Myocyte (in vitro differentiated cells): ENCODE data around the gene DCP2. TPM values are rescaled to one million over a fixed set of nuclear protein-coding genes. Genes with fewer than 3 reads are reported as not detected.
"Not testable (repeated sequence)": the region's sequence is repeated elsewhere in the genome, so short reads cannot be mapped to it uniquely, and the experiment has no call there.

Experiments used
- DNase-seq: peaks from one replicate; pipeline ENCODE4 v3.0.0-alpha.2; 2012; ENCODE audit warnings: low read depth
- polyA plus RNA-seq: library from polyadenylated mRNA; unstranded; fragments of >200 nt; gene quantifications from one replicate; pipeline ENCODE4 v1.2.1, GENCODE V29; 2012; ENCODE audit warnings: missing spikeins
- total RNA-seq: library from RNA; depleted of rRNA; stranded (reverse); fragments of >200 nt; gene quantifications from 2 replicates; pipeline ENCODE4 v1.2.3, GENCODE V29; 2014

DCP2 gene
- total RNA-seq: 34.0 and 64.7 TPM in 2 replicates
- 8.8 TPM for polyA plus RNA-seq

DNA sequence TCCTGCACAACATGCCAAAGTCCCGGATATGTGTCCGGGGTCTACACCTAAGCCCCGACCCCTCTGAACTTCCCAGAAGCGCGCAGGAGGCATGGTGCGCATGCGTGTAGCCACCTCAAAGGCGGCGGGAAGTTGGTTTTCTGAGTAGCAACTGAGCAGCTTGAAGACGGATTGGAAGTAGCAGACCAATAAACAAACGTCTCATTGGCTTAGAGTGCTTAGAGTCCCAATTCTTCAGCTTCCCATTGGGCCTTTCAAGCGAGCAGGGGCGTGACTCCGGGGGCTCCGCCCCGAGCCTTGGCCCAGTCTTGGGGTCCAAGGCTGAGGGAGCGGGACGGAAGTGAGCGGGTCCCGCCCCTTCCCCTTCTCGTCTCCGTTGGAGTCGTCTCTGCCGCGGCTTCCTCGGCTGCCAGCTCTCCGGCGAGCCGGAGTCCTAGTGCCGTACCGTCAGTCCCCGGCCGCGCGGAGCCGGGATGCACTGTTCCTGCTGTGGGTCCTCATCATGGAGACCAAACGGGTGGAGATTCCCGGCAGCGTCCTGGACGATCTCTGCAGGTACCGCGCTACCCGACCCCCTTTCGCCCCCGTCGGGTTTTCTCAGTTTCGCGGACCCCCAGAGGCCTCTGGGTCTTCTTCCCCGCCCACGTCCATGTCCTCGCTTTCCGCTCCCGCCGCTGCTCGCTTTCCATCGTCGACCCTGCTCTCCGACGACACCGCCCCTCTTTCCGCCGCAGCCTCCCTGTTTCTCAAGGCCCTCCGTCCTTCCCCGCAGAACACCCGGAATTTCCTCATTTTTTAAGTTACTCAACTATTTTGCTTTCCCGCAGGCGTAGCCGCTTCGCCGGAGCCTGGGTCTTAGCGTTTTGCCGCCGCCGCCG, at the start of gene DCP2:
TSS of gene DCP2 (plus strand) at position 367 of the 878 bp plus-strand sequence. CDS start at position 503, 136 bp downstream.
- DNase-seq: peak; percentile 99

DNA sequence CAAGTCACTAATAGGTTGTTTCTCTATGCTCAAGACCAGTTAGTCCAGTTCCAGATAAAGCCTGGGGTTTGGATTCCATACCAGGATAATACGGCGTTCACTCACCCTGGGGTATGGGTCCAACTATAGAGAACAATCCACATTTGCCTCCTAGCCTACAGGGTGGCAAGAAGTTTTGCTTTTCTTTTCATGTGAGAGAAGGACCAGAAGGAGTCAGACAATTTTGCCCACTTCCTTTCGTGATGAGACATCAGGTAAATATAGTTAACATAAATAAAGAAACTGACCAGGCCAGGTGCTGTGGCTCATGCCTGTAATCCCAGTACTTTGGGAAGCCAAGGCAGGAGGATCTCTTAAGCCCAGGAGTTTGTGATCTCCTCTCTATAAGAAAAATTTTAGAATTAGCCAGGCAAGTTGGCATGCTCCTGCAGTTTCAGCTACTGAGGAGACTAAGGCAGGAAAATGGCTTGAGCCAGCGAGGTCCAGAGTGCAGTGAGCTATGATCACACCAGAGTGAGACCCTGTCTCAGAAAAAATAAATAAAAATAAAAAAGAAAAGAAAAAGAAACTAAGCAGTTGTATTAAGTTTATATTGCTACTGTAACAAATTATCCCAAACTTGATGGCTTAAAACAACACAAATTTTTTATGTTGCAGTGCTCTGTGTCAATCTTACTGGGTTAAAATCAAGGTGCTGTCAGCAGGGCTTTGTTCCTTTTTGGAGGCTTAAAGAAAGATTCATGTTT, 47.1 kb upstream of the DCP2 start:
- DNase-seq: peak; percentile 34

DNA sequence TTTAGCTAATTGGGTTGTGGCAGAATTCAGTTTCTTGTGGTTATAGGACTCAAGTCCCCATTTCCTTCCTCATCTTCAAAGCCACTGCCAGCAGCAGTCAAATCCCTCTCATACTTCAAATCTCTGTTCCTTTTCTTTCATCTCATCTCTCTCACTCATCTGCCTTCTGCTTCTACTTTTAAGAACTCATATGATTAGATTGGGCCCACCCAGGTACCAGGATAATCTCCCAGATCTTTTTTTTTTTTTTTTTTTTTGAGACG, 46.6 kb upstream of the DCP2 start:
- DNase-seq: no peak

DNA sequence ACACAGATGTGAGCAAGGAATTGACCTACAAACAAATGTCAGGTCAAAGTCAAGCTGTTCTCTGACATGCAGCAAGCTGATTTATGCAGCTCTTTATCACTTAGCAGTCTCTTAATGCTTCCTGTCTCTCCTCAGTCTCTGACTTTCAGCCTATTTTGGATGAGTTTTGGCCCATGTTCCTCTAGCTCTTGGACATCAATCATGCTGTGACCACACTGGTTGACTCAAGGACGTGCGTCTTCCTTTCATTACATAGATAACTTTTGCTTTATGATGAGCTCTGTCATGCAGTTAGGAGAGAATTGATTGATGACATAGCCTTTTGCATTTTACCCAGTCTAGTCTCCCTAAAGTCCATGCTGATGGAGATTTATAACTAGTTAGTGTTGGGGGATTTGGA, 45.1 kb upstream of the DCP2 start:
- DNase-seq: no peak

DNA sequence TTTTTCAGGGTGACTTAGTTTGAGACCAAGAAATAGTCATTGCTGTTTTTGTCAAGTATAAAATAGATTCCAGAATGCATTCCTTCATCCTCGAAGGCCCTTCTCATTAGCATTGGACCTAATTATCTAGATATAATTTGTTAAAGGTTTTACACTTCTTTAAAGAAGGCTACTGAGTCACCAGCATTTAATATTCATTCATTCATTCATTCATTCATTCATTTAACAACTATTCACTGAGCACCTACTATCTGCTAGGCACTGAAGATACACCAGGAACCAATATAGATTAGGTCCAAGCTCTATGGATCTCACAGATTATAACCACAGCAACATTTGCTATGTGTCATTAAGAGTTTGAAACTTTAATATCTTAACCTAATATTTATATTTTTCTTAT, 43.5 kb upstream of the DCP2 start:
- DNase-seq: no peak

DNA sequence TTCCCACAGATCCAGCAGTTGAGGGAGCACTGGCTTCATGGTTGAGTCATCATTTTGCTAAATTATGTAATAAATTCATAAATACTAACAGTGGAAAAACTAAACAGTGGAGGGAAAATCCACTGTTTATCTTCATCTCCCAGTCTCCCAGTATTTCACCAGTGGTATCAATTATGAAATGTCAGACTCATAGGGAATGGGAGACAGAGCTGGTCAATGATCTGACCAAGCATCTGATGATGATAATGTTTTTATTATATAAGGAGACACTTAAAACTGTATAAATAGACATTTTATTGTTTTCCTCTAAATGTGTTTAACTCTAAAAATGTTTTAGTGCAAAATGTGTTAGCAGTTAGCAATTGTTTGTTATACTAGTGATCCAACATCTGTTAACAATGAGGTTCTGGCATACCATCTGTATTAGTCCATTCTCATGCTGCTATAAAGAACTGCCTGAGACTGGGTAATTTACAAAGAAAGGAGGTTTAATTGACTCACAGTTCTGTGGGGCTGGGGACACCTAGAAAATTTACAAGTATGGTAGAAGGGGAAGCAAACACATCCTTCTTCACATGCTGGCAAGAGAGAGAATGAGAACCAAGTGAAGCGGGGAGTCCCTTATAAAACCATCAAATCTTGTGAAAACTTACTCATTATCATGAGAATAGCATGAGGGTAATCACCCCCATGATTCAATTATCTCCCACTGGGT, 42.8 kb upstream of the DCP2 start:
- DNase-seq: peak; percentile 23

DNA sequence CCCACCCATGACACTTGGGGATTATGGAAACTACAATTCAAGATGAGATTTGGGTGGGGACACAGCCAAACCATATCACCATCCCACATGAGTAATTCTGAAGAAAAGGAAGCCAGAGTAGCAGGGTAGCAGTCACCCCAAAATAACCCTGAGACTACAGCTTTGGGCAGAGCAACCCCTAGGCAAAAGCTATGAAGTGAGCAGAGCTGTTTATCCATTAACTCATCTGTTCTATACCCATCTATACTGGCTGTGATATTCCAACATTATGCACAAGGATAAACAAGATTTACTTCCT, 42.3 kb upstream of the DCP2 start:
- DNase-seq: no peak

DNA sequence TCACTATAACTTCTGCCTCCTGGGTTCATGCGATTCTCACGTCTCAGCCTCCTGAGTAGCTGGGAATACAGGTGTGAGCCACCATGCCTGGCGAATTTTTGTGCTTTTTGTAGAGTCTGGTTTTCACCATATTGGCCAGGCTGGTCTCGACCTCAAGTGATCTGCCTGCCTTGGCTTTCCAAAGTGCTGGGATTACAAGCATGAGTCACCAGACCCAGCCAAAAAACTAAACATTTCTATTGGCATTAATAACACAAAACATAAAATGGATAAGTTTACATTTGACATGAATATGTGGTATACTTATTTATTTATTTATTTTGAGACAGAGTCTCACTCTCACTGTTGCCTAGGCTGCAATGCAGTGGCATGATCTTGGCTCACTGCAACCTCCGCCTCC, 40.9 kb upstream of the DCP2 start:
- DNase-seq: peak; percentile 15

DNA sequence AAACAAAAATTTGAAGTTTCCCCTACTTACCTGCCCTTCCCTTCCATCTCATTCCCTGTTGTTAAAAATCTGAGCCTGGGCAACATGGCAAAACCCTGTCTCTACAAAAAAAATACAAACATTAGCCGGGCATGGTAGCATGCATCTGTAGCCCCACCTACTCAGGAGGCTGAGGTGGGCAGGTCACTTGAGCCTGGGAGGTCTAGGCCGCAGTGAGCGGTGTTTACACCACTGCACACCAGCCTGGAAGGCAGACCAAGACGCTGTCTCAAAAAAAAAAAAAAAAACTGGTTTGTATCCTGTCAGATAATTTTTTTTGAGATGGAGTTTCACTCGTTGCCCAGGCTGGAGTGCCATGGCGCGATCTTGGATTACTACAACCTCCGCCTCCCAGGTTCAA, 38.3 kb upstream of the DCP2 start:
- DNase-seq: no peak

DNA sequence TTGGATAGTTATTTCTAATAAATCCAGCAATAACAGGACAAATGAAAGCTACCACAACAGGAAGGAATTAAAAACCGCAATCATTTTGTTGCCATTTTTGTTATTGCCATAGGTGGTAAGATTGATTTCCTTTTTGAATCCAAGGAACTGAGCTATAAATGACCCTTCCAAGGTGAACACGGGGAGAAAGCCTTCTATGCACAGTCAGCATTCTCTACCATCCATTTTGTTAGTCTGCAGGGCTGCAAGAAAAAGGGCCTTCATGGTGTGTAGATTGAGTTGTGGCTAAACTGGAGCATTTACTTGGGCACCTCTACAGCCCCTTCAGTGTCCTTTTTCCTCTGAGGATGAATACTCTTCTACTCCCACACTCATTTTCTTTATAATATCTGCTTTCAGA, 35.9 kb upstream of the DCP2 start:
- no peak for DNase-seq

DNA sequence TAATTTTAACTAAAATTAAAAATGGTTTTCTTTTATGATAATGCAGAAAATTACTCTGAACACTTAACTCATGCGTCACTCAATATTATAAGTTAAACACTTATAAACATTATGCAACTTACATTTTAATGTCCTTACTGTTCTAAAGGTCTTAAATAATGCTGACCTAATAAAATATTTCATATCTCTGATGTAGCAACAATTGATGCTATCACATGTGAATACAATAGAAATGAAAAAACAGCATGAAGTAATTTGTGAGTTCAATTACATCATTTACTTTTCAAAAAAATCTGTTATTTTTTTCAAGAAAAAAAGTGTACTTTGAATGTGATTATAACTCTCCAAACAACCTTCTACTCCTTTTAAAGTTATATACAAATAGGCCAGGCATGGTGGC, 28.1 kb upstream of the DCP2 start:
- DNase-seq: no peak

DNA sequence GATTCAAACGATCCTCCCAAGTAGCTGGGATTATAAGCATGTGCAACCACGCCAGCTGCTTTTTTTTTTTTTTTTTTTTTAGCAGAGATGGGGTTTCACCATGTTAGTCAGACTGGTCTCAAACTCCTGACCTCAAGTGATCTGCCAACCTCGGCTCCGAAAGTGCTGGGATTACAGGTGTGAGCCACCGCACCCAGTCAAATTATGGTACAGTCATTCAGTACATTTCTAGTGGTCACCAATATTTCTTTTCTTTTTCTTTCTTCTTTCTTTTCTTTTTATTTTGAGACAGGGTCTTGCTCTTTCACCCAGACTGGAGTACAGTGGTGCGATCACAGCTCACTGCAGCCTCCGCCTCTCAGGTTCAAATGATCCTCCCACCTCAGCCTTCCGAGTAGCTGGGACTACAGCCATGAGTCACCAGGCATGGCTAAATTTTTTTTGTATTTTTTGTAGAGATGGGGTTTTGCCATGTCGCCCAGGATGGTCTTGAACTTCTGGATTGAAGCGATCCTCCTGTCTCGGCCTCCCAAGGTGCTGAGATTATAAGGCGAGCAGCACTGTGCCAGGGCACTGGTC, 25.4 kb upstream of the DCP2 start:
- no peak for DNase-seq

DNA sequence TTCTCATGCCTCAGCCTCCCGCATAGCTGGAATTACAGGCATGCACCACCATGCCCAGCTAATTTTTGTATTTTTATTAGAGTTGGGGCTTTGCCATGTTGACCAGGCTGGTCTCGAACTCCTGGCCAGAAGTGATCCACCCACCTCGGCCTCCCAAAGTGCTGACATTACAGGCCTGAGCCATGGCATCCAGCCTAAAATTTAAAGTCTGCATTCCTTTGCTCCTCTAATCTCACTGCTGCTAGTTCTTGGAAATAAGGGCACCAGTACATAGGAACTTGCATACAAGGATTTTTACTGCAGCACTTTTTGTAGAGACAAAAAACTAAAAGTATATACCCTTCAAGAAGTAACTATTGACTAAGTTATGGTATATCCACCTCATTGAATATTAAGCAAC, 20.0 kb upstream of the DCP2 start:
- no peak for DNase-seq

DNA sequence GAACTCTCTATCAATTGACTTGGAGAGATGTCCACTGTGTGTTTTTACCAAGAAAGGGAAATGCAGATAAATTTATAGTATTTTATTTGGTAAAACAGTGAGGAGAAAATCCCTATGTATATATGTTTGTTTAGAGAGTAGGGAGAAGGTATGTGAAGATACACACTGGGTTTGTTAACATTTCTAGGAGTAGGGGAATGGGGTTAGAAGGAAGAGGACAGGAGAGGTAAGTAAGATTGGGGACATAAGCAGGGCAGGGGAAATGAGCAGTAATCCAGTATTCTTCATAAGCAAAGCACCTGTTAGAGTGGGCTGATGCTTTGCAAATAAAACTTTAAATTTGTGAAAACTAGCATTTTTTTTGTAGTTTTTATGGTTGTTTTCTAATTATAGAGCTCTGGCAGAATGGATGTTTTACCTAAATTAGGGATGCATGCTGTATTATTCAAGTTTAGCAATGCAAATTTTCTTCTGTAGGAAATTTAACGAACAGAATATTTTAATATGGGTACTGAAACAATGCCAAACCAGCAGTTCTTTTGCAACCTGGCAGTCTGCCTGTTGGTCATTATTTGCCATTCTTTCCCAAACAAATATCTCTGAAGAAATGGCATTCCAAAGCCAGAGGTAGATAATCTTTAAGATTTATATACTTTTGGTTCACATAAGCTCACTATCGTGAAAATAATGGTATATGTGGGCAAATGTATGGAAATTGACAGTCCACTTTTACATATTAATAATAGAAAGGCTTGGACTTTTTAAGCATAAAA, 19.4 kb upstream of the DCP2 start:
- DNase-seq: peak; percentile 14

DNA sequence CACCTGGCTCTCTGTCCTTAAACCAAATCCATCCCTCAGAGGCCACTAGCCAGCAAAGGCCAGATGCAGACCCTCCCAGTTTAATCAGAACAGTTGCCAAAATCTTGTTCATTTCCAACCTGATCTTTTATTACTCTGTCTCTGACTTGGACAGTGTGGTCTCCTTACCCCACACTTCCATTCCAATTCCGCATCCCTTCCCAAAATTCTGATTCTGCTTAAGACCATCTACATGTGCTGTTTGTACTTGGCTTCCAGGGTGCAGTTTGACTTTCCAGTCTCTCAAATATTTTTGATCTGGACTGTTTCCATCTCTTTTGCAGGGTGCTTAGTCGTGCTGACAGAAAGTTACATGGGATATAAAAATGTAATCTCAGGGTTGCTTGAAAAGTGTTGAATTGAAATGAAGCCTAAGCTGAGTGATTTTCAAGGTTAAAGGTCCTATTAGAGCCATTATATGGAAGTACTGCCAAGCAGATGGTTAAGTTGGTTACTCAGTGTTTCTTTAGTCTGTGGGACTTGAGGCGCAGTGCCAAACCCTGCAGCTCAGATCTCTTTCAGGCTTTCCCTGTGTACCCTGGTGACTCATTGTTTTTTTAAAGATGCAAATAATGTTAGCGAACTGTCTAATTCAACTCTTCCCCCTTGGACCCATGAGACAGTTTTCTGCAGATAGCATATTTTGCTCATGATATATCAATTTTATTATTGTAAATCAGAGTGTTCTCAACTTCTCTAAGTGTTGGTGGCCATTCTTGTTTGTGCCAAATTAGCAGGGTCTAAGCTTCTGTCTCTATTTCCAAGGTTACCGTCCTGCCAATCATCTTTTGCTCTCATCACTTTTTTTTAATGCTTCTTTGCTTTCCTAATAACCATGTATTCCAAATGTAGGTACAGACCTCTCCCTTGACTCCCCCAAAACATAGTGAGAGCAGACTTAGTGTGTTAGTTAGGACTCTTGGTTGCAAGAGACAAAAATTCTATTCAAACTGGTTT, 18.2 kb upstream of the DCP2 start:
- peak; percentile 95 for DNase-seq

DNA sequence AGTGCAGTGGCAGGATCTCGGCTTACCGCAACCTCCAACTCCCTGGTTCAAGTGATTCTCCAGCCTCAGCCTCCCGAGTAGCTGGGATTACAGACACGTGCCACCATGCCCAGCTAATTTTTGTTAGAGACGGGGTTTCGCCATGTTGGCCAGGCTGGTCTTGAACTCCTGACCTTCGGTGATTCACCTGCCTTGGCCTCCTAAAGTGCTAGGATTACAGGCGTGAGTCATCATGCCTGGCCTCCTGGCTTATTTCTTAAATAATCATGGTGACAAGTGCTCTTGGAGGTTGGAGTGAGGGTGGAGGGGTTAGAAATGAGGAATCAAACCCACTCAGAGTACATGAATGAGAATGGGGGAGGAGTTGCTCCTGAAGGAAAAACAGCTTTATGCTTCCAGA, 16.7 kb upstream of the DCP2 start:
- DNase-seq: peak; percentile 60

DNA sequence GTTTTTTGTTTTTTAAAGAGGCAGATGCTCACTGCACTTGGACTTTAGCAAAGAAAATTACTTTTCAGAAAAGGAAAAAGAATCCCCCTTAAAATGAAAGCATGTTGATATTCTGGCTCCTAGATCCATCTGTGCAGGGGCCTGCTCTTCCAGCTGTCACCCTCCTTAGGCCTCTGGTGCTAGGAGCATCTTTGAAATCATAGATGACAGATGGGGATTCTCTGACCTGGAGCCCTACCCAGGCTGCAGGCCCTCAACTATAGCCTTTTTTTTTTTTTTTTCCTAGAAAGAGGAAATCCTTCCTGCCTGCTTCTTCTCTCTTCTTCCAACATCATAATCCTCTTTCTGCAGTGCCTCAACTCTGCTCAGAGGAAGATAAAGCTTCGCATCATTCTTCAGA, 16.3 kb upstream of the DCP2 start:
- peak; percentile 37 for DNase-seq

DNA sequence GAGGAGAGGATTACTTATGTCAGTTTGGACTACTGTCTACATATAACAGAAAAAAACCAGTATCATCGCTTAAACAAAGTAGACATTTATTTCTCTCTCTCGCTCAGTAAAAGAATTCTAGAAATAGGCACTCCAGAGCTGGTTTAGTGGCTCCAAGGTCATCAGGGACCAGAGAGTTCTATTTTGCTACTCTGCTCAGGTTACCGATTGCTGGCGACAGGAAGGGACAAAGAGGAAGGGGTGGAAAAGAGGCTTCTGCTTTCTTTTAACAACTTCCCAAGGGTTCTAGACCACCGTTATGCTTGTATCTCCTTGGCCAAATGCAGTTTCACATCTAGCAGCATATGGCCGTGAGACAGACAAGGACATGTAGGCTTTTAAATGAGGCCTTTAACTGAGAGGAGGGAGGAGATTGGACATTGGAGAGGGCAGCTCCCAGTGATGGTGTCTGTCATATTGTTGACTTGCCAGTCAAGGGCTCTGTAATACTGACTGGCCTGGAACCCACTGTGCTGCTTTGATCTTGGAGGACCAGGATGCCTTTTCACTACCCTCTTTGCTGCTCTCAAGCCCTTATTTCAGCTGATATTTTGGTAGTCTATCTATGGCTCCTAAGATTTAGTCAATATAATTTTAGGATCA, 15.6 kb upstream of the DCP2 start:
- no peak for DNase-seq

DNA sequence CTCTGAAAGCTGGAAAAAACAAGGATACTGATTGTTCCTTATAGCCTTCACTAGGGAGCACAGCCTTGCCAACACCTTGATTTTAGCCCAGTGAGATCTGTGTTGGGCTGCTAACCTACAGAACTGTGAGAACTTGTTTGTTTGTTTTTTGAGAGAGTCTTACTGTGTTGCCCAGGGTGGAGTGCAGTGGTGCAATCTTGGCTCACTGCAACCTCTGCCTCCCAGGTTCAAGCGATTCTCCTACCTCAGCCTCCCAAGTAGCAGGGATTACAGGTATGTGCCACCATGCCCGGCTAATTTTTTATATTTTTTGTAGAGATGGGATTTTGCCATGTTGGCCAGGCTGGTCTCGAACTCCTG, 13.2 kb upstream of the DCP2 start:
- DNase-seq: not testable (repeated sequence)
